ENCODE results near the gene TELO2.

Gene TELO2

DNA sequence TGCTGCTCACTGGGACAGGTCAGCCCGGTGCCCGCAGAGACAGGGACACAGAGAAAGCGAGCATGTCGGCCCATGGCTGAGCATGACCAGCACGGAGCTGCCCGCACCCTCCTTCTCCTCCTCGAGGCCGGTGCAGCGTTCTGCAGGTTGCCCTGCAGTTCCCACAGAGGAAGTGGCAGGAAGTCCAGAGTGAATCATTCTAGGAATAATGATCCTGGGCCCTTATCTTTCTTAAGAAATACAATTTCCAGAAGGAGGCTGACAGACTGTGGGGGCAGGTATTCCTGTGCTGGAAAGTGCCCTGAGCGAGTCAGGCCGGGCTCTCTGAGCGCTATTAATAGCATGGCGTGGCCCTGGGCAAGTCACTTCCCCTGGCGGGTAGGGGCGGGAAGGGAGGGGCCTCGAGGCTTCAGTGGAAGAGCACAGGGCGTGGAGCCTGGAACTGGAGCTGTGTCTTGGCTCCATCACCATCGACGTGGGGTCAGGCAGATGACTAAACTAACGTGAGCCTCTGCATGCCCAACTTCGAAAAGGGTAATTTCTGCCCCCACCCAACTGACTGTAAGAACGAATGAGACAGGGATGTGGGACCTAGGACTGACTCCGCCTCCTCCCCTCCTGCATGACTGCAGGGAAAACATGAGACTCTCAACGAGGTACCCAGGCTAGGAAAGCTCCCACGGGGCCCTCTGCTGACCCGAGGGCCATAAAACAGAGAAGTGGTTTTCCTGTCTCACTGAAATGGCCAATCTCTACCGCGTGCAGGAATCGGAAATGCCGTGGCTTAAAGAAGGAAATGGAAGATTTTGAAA lies 50.1 kb downstream of the TELO2 start:
- Histone ChIP-seq H3K36me3 (ENCODE audit: insufficient read depth) (no peaks in the 10 kb centered on the region), H3K4me2 (no peak overlapping the region), H3K27me3 (ENCODE audit: insufficient read depth, low read depth) (no peaks in the 10 kb centered on the region), H3K79me2 (ENCODE audit: insufficient read depth, low read depth) (no peaks in the 10 kb centered on the region), H2AFZ (ENCODE audit: low read depth) (no peak overlapping the region), H3K4me1 (ENCODE audit: low read depth, poor library complexity, severe bottlenecking) (no peaks in the 10 kb centered on the region), H3K27ac (no peak overlapping the region), H3K4me3 (IDR thresholded peaks at IDR 0.05; ENCODE audit: insufficient read depth, low read depth, low read length) (no peak overlapping the region), H4K20me1 (ENCODE audit: insufficient read depth) (no peaks in the 10 kb centered on the region), H3K9ac (no peak overlapping the region)
- TF ChIP-seq, protein P1, sequence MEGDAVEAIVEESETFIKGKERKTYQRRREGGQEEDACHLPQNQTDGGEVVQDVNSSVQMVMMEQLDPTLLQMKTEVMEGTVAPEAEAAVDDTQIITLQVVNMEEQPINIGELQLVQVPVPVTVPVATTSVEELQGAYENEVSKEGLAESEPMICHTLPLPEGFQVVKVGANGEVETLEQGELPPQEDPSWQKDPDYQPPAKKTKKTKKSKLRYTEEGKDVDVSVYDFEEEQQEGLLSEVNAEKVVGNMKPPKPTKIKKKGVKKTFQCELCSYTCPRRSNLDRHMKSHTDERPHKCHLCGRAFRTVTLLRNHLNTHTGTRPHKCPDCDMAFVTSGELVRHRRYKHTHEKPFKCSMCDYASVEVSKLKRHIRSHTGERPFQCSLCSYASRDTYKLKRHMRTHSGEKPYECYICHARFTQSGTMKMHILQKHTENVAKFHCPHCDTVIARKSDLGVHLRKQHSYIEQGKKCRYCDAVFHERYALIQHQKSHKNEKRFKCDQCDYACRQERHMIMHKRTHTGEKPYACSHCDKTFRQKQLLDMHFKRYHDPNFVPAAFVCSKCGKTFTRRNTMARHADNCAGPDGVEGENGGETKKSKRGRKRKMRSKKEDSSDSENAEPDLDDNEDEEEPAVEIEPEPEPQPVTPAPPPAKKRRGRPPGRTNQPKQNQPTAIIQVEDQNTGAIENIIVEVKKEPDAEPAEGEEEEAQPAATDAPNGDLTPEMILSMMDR (conservative IDR thresholded peaks at IDR 0.05; ENCODE audit: low read depth, low read length) = no peak

DNA sequence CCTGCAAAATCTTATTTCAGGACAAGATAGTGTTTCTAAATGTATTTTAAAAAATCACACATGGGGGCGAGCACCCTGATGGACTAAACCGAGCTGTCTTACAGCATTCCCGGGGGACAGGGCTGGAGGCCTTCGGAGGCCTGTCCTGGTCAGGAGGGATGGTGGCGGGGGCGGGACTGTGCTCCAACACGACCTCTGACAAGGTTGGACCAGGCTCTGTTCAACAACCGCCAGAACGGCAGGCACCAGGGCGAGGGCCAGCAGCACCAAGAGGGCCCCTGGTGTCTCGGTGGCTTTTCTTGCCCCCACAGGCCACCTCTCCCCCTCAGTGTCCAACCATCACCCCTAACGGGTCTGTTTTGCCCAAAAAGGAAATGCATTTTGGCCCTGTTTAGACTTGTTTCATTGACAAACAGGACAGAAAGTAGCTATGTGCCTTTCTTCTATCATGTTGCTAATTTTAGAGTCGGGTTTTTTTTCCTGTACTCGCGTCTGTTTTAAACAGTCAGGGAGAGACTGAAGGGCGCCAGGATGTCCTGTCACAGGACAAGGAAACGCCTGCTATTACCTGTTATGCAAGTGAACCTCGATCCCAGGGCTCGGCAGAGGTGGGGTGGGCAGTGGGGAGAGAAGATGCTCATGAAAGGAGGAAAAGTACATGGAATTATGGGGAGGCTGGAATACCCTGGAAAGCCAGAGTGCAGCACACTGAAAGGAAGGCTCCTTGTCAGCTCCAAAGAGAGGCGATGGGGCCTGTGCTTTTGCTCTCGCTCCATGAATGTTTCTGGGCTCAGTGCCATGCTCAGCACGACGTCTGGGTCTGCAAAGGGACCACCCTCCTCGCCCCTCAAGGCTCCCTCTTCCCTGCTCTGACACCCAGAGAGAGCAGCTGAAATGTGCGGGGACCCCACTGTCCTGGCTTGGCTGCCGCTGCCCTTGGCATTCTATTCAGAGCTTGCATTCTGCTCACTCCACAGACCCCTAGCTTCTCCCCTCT lies 52.2 kb downstream of the TELO2 start:
- Histone ChIP-seq H3K4me2 (no peak overlapping the region), H3K27ac (no peak overlapping the region)

DNA sequence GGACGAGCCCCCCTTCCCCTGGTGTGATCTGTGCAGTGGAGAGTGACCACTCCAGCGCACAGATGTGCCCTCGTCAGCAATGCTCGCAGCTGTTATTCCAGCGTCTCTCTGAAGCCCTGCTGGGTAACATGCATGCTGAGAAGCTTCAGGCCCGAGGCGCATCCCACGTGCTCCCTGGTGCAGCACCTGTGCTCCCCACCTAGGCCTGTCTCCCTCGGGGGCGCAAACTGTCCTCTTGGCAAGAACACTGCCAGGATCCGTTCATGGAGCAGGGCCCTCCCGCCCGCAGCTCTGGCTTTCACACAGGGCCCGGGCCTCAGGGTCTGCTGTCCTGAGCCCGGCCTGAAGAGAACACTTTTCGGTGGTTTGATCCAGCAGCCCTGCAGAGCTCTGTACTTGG lies 53.3 kb downstream of the TELO2 start:
- H4K20me1 ChIP-seq (ENCODE audit: insufficient read depth) = no peaks in the 10 kb centered on the region
- H3K27ac ChIP-seq = no peak overlapping the region
- H3K4me3 ChIP-seq (IDR thresholded peaks at IDR 0.05; ENCODE audit: insufficient read depth, low read depth, low read length) = no peak overlapping the region
- H3K36me3 ChIP-seq (ENCODE audit: insufficient read depth) = no peaks in the 10 kb centered on the region
- no peaks in the 10 kb centered on the region for H3K27me3 ChIP-seq (ENCODE audit: insufficient read depth, low read depth)
- no peak overlapping the region for H3K4me2 ChIP-seq
- H2AFZ ChIP-seq (ENCODE audit: low read depth) = no peak overlapping the region
- no peaks in the 10 kb centered on the region for H3K79me2 ChIP-seq (ENCODE audit: insufficient read depth, low read depth)
- H3K4me1 ChIP-seq (ENCODE audit: low read depth, poor library complexity, severe bottlenecking) = no peaks in the 10 kb centered on the region
- TF ChIP-seq, protein P1 (conservative IDR thresholded peaks at IDR 0.05; ENCODE audit: low read depth, low read length) = no peak
- H3K9ac ChIP-seq = no peak overlapping the region

More for the DNA sequence above, 52.2 kb downstream of the TELO2 start:
- H3K27me3 ChIP-seq (ENCODE audit: insufficient read depth, low read depth) = no peaks in the 10 kb centered on the region
- H3K79me2 ChIP-seq (ENCODE audit: insufficient read depth, low read depth) = no peaks in the 10 kb centered on the region
- no peak overlapping the region for H2AFZ ChIP-seq (ENCODE audit: low read depth)
- H3K36me3 ChIP-seq (ENCODE audit: insufficient read depth) = no peaks in the 10 kb centered on the region
- no peak overlapping the region for H3K9ac ChIP-seq
- TF ChIP-seq, protein P1 (conservative IDR thresholded peaks at IDR 0.05; ENCODE audit: low read depth, low read length) = no peak
- no peaks in the 10 kb centered on the region for H3K4me1 ChIP-seq (ENCODE audit: low read depth, poor library complexity, severe bottlenecking)
- H3K4me3 ChIP-seq (IDR thresholded peaks at IDR 0.05; ENCODE audit: insufficient read depth, low read depth, low read length) = no peak overlapping the region
- no peaks in the 10 kb centered on the region for H4K20me1 ChIP-seq (ENCODE audit: insufficient read depth)

DNA sequence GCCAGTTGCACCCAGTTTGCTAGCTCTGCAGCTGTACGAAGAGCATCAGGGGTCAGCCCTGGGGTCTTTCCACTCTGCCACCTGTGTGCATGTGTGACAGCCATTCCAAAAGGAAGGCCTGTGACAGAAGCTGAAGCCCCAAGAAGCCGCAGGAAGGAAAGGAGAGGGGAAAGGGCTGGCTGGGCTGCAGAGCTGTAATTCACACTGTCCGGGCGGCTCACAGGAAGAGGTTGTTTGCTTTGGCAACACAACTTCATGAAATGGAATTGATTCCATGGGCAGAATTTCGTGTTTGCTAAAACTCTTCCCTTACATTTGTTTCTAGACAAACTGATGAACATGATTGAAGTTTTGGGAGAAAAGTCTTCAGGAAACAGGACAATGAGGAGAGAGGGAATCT lies 55.1 kb downstream of the TELO2 start:
- no peaks in the 10 kb centered on the region for H3K79me2 ChIP-seq (ENCODE audit: insufficient read depth, low read depth)
- no peaks in the 10 kb centered on the region for H3K4me1 ChIP-seq (ENCODE audit: low read depth, poor library complexity, severe bottlenecking)
- H3K27me3 ChIP-seq (ENCODE audit: insufficient read depth, low read depth) = no peaks in the 10 kb centered on the region
- H4K20me1 ChIP-seq (ENCODE audit: insufficient read depth) = no peaks in the 10 kb centered on the region
- no peak overlapping the region for H3K9ac ChIP-seq
- no peaks in the 10 kb centered on the region for H3K36me3 ChIP-seq (ENCODE audit: insufficient read depth)
- no peak overlapping the region for H3K4me3 ChIP-seq (IDR thresholded peaks at IDR 0.05; ENCODE audit: insufficient read depth, low read depth, low read length)
- TF ChIP-seq, protein P1 (conservative IDR thresholded peaks at IDR 0.05; ENCODE audit: low read depth, low read length) = no peak
- H2AFZ ChIP-seq (ENCODE audit: low read depth) = no peak overlapping the region
- no peak overlapping the region for H3K4me2 ChIP-seq
- H3K27ac ChIP-seq = no peak overlapping the region
